ENCODE results near the gene MACROH2A2. TPM values are rescaled to one million over a fixed set of nuclear protein-coding genes. Genes with fewer than 3 reads are reported as not detected.

Gene MACROH2A2
- 0.59 and 1.1 TPM in 2 replicates for total RNA-seq

DNA sequence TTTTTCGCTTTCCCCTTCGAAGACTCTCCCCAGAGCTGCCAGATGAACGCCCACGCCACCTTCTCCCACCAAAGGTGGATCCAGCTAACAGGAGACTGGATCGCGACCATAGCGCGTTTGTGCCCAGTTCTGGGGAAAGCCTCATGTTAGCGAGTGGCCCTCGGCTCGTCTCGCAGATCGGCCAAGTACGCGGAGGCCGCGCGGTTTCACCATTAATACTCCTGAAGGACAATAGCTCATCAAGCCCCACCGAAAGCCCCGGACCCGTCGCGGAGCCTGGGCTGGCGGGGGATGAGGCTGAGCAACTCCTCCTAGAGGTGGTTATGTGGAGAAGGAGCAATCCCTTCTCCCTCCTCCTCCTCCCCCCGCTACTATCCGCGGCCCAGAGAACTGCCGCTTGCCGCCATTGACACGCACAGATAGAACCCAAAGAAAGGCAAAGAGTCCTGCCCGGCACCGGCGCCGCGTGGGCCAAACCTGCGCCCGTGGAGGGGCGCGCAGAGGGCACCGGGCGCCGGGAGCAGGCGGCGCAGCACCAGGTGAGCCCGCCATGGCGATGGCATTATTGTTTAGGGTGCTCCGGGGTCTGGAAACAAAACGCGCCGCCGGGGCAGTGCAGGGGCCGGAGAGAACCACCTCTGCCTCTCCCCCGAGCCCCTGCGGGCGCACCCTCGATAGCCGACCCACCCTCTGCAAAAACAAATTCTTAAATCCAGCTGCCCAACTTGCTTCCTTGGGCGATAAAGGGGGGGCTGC lies at the start of gene MACROH2A2:
Gene MACROH2A2 (plus strand): TSS at position 385 of the 756 bp plus-strand sequence. CDS start 22,813 bp downstream, outside the sequence.

DNA sequence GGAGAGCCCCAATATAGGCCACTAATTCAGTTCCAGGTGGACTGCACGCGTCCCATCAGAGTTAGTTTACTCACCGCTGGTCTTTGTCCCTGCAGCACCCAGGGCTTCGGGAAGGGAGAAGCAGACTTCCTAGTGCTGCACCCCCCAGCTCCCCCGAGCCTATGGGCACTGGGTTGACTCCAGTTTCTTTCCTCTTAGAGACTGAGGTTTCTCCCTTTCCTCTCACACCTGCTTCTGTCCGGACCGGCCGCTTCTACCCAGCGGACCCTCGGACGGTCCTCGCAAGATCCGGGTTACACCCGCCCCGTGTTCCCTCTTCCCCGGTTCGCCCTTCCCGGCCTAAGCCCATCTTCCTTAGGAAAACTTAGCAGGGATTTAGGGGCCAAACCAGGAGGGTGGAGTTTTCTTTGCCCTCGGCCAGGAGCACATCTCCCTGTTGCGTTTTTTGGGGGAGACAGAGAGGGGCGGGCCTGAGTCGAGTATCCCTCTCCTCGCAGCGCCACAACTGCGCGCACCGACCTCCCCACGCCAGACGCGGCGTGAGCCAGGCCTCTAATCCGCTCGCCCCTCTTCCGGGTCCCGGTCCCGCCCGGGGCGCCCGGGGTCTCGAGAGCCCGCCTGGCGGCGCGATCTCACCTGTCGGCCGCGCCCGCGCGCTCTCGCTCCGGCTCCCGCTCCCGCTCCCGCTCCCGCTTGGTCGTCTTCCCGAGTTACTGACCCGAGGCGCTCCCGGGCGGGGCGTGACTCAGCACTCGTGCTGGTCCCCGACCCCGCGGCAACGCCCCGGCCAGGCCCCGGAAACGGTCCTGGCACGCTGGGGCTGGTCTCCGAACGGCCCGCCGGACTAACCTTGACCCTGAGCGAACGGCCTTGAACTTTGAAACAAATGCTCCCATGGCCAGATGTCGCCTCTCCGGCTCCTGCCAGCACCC lies 79.7 kb downstream of the MACROH2A2 start, which contains the start of gene AIFM2:
Gene AIFM2 (minus strand): TSS at position 728 of the 932 bp plus-strand sequence. CDS start 8,741 bp downstream, outside the sequence.

DNA sequence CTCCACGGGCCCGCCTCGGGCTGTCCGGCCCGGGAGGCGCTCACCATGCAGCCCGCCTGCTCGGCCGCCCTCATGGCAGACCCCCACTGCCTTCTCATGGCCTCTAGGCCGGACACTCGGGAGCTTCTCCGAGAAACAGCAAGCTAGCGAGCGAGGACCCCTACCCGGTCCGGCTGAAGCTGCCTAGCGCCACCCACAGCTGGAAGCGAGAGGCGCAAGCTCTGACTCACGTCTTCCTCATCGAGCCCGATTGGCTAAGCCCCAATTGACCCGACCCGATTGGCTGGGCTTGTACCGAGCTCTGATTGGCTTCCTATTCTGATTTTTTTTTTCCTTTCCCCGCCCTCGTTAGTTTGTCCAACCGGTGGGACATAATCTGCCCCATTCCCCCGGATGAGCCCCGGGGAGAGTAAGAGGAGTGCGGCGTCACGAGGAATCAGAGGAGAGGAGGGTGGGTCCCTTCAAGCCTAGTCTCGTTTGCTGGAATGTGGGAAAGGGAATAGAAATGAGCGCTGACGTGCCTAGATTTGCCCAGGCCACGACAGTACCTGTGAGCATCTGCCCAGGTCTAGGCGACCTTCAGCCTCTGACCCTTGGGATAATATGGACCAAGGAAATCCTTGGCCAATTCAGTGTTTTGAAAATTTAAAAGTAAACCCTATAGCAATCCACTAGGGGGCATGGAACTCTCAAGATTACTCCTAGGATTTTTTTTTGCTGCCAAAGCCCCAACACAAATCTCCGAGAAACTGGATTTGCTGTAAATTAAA lies 94.0 kb downstream of the MACROH2A2 start, which contains the start of gene TYSND1:
Gene TYSND1 (minus strand): TSS at position 212 of the 770 bp plus-strand sequence. CDS start 114 bp downstream, at position 98.

Other genes with a start within 250 kb of the MACROH2A2 start
- gene AIFM2, start 80.0 kb downstream of the MACROH2A2 start, total RNA-seq = 6.2 and 7.8 TPM in 2 replicates
- 5.3 and 6.9 TPM in 2 replicates for gene TYSND1, start 93.9 kb downstream of the MACROH2A2 start, total RNA-seq
- 64.2 and 67.1 TPM in 2 replicates for gene SAR1A, start 117.7 kb downstream of the MACROH2A2 start, total RNA-seq
- 195 and 198 TPM in 2 replicates for gene PPA1, start 180.6 kb downstream of the MACROH2A2 start, total RNA-seq
- gene NPFFR1, start 231.2 kb downstream of the MACROH2A2 start, total RNA-seq = not detected in 2 replicates

Data from mammary microvascular endothelial cell (primary cell).